H9 (cell line): ENCODE data around the gene BAMBI. TPM values are rescaled to one million over a fixed set of nuclear protein-coding genes. Genes with fewer than 3 reads are reported as not detected.

Experiments
- DNase-seq: peaks from one replicate; pipeline ENCODE4 v3.0.0-alpha.2; 2017
- H2AFZ ChIP-seq: one replicate; pipeline ENCODE4 v1.6.1; 2013; ENCODE audit warnings: mild to moderate bottlenecking, low read length, control low read depth, moderate library complexity
- H2AK5ac ChIP-seq: 2 replicates; pipeline ENCODE4 v1.6.1; 2013; ENCODE audit warnings: low read length, control low read depth, mixed read lengths; ENCODE audit not compliant: insufficient read length
- H2BK120ac ChIP-seq: one replicate; pipeline ENCODE4 v1.6.1; 2013; ENCODE audit warnings: low read depth, mild to moderate bottlenecking, low read length, control low read depth, inconsistent platforms; ENCODE audit not compliant: poor library complexity, severe bottlenecking
- H2BK12ac ChIP-seq: 2 replicates; pipeline ENCODE4 v1.6.1; 2013; ENCODE audit warnings: low read length, control low read depth, mixed read lengths, low read depth; ENCODE audit not compliant: insufficient read length
- H2BK15ac ChIP-seq: 2 replicates; pipeline ENCODE4 v1.6.1; 2013; ENCODE audit warnings: low read depth, low read length, control low read depth
- H2BK20ac ChIP-seq: one replicate; pipeline ENCODE4 v1.6.1; 2013; ENCODE audit warnings: low read depth, mild to moderate bottlenecking, low read length, control low read depth, inconsistent platforms; ENCODE audit not compliant: poor library complexity, severe bottlenecking
- H2BK5ac ChIP-seq: 2 replicates; pipeline ENCODE4 v1.6.1; 2013; ENCODE audit warnings: low read length, control low read depth, mixed read lengths; ENCODE audit not compliant: insufficient read length
- H3K14ac ChIP-seq: 2 replicates; pipeline ENCODE4 v1.6.1; 2013; ENCODE audit warnings: low read length, control low read depth; ENCODE audit not compliant: insufficient read depth
- H3K18ac ChIP-seq: 2 replicates; pipeline ENCODE4 v1.6.1; 2013; ENCODE audit warnings: low read depth, mild to moderate bottlenecking, mixed read lengths, low read length, control low read depth; ENCODE audit not compliant: insufficient read length
- H3K23ac ChIP-seq: 2 replicates; pipeline ENCODE4 v1.6.1; 2013; ENCODE audit warnings: low read length, control low read depth, mixed read lengths, low read depth; ENCODE audit not compliant: insufficient read length
- H3K23me2 ChIP-seq: 2 replicates; pipeline ENCODE4 v1.6.1; 2013; ENCODE audit warnings: low read depth, mild to moderate bottlenecking, mixed read lengths, low read length, control low read depth; ENCODE audit not compliant: insufficient read length, poor library complexity, severe bottlenecking
- H3K27ac ChIP-seq: 2 replicates; pipeline ENCODE4 v1.5.1; 2013; ENCODE audit warnings: low read length, control low read depth, mixed read lengths, low read depth; ENCODE audit not compliant: insufficient read length
- H3K27me3 ChIP-seq: 2 replicates; pipeline ENCODE4 v1.6.1; 2013; ENCODE audit warnings: low read length, control low read depth, inconsistent platforms; ENCODE audit not compliant: insufficient read depth
- H3K4ac ChIP-seq: 2 replicates; pipeline ENCODE4 v1.6.1; 2013; ENCODE audit warnings: low read depth, mild to moderate bottlenecking, control low read depth, inconsistent platforms, low read length, moderate library complexity
- H3K4me1 ChIP-seq: 2 replicates; pipeline ENCODE4 v1.6.1; 2013; ENCODE audit warnings: low read length, control low read depth, inconsistent platforms; ENCODE audit not compliant: insufficient read depth
- H3K4me2 ChIP-seq: 2 replicates; pipeline ENCODE4 v1.6.1; 2013; ENCODE audit warnings: low read length, control low read depth, mixed read lengths; ENCODE audit not compliant: insufficient read length, insufficient read depth
- H3K56ac ChIP-seq: 2 replicates; pipeline ENCODE4 v1.6.1; 2013; ENCODE audit warnings: low read depth, mild to moderate bottlenecking, mixed read lengths, low read length, control low read depth; ENCODE audit not compliant: insufficient read length
- H3K79me1 ChIP-seq: 2 replicates; pipeline ENCODE4 v1.6.1; 2013; ENCODE audit warnings: low read depth, mild to moderate bottlenecking, moderate library complexity, low read length, control low read depth, inconsistent platforms; ENCODE audit not compliant: insufficient read depth, poor library complexity, severe bottlenecking
- H3K79me2 ChIP-seq: 2 replicates; pipeline ENCODE4 v1.6.1; 2013; ENCODE audit warnings: low read length, control low read depth, inconsistent platforms; ENCODE audit not compliant: insufficient read depth
- H3K9ac ChIP-seq: 2 replicates; pipeline ENCODE4 v1.6.1; 2013; ENCODE audit warnings: low read length, control low read depth, mixed read lengths; ENCODE audit not compliant: insufficient read length; ENCODE audit errors: extremely low read depth
- H3K9me3 ChIP-seq: one replicate; pipeline ENCODE4 v1.6.1; 2013; ENCODE audit warnings: low read depth, low read length, inconsistent platforms; ENCODE audit not compliant: control insufficient read depth
- H3T11ph ChIP-seq: one replicate; pipeline ENCODE4 v1.6.1; 2013; ENCODE audit warnings: mild to moderate bottlenecking, low read length, control low read depth, inconsistent platforms
- H4K20me1 ChIP-seq: one replicate; pipeline ENCODE4 v1.6.1; 2013; ENCODE audit not compliant: control insufficient read depth, insufficient read length, insufficient read depth
- H4K5ac ChIP-seq: 2 replicates; pipeline ENCODE4 v1.6.1; 2013; ENCODE audit warnings: low read depth, mild to moderate bottlenecking, mixed read lengths, low read length, control low read depth; ENCODE audit not compliant: insufficient read length
- H4K8ac ChIP-seq: replicated peaks from 2 replicates; pipeline ENCODE4 v1.6.1; 2013; ENCODE audit warnings: low read length, control low read depth, mixed read lengths, low read depth; ENCODE audit not compliant: insufficient read length
- H4K91ac ChIP-seq: 2 replicates; pipeline ENCODE4 v1.6.1; 2013; ENCODE audit warnings: low read depth, mild to moderate bottlenecking, moderate library complexity, mixed read lengths, low read length, control low read depth; ENCODE audit not compliant: insufficient read length
- H3K27ac Mint-ChIP-seq, 3 experiments: 2 replicates in 2 of 3; 3 replicates in 1 of 3; pipeline ENCODE4 v1.8.0; 2020 to 2021; ENCODE audit warnings: mixed read lengths in 3 of 3, mild to moderate bottlenecking in 1 of 3, moderate library complexity in 1 of 3
- H3K27me3 Mint-ChIP-seq: 2 replicates; pipeline ENCODE4 v1.8.0; 2021; ENCODE audit warnings: low read depth, mild to moderate bottlenecking, moderate library complexity, mixed read lengths
- H3K36me3 Mint-ChIP-seq, 3 experiments: 2 replicates in 2 of 3; 3 replicates in 1 of 3; pipeline ENCODE4 v1.8.0; 2020 to 2021; ENCODE audit warnings: low read depth in 3 of 3, mixed read lengths in 3 of 3; ENCODE audit not compliant: insufficient read depth in 1 of 3
- H3K4me1 Mint-ChIP-seq, 2 experiments: 2 replicates each; pipeline ENCODE4 v1.8.0; 2020; ENCODE audit warnings: mixed read lengths in 2 of 2
- H3K4me3 Mint-ChIP-seq, 2 experiments: 2 replicates in 1 of 2; 3 replicates in 1 of 2; pipeline ENCODE4 v1.8.0; 2020 to 2021; ENCODE audit warnings: mild to moderate bottlenecking in 2 of 2, mixed read lengths in 2 of 2, moderate library complexity in 1 of 2
- H3K9me3 Mint-ChIP-seq, 2 experiments: 2 replicates in 1 of 2; 3 replicates in 1 of 2; pipeline ENCODE4 v1.8.0; 2020; ENCODE audit warnings: mild to moderate bottlenecking in 2 of 2, mixed read lengths in 2 of 2, moderate library complexity in 1 of 2
- WGBS: extraction: QIAGEN DNeasy Blood & Tissue Kit; methylation state at CpG from one replicate; pipeline ENCODE4 v1.1.7; 2013; ENCODE audit warnings: missing lambda C conversion rate, low lambda C conversion rate, mixed read lengths; ENCODE audit not compliant: insufficient read length; ENCODE audit errors: extremely low coverage; 5-methylcytosine and 5-hydroxymethylcytosine counted together
- total RNA-seq: library from RNA; stranded (reverse); gene quantifications from 2 replicates; pipeline ENCODE4 v1.2.1, GENCODE V29; 2021
- TF ChIP-seq, protein P1 (sequence below): fragments of 200-600 bp; sonication (generic); conservative IDR thresholded peaks from 3 replicates; pipeline ENCODE4 v1.8.0; 2021; ENCODE audit warnings: antibody characterized with exemption, mild to moderate bottlenecking

The BAMBI gene
- total RNA-seq, 1 experiment from 2014 or later = 16.8 TPM

DNA sequence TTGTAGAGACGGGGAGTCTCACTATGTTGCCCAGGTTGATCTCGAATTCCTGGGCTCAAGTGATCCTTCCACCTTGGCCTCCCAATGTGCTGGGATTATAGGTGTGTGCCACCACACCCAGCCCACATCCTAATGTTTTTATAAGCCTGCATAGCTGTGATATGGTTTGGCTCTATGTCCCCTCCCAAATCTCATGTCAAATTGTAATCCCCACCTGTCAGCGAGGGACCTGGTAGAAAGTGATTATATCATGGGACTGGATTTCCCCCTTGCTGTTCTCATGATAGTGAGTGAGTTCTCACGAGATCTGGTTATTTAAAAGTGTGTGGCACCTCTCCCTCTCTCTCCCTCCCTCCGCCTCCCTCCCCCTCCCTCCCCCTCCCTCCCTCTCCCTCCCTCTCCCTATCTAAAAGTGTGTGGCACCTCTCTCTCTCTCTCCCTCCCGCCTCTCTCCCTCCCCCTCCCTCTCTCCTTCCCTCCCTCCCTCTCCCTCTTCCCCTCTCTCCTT, 13.9 kb downstream of the BAMBI start:
- Histone ChIP-seq H3K79me1 (no peaks in the 10 kb centered on the region), H3K4me1 (peaks cover 2% of the 10 kb centered on the region; the same call in 1 of the 2 replicates), H3K4ac (no peak overlapping the region), H2BK5ac (no peak overlapping the region), H2BK15ac (no peak overlapping the region), H3K79me2 (no peaks in the 10 kb centered on the region), H4K8ac (no peak overlapping the region), H2AK5ac (no peak overlapping the region), H2BK120ac (no peak overlapping the region), H4K20me1 (no peaks in the 10 kb centered on the region), H3K9me3 (no peaks in the 10 kb centered on the region), H3K56ac (no peak overlapping the region), H3K23me2 (no peaks in the 10 kb centered on the region), H2BK12ac (no peak overlapping the region), H2AFZ (no peak overlapping the region), H3K27me3 (no peaks in the 10 kb centered on the region), H3T11ph (no peak overlapping the region), H3K9ac (no peak overlapping the region), H3K27ac (no peak overlapping the region), H2BK20ac (no peak overlapping the region), H4K5ac (no peak overlapping the region), H3K23ac (no peak overlapping the region), H4K91ac (no peak overlapping the region), H3K4me2 (no peak overlapping the region), H3K14ac (no peak overlapping the region), H3K18ac (no peak overlapping the region)
- no peaks in the 10 kb centered on the region for H3K36me3 Mint-ChIP-seq
- no peak overlapping the region for H3K4me3 Mint-ChIP-seq
- H3K4me1 Mint-ChIP-seq = peaks cover 33% of the 10 kb centered on the region in 2 experiments
- no peaks in the 10 kb centered on the region for H3K27me3 Mint-ChIP-seq
- no peak for DNase-seq
- H3K27ac Mint-ChIP-seq = no peak overlapping the region; a peak in 1 of 7 replicates
- no peaks in the 10 kb centered on the region for H3K9me3 Mint-ChIP-seq
- no CpG with 5 or more reads among the region's 6 CpGs for WGBS
- TF ChIP-seq, protein P1, sequence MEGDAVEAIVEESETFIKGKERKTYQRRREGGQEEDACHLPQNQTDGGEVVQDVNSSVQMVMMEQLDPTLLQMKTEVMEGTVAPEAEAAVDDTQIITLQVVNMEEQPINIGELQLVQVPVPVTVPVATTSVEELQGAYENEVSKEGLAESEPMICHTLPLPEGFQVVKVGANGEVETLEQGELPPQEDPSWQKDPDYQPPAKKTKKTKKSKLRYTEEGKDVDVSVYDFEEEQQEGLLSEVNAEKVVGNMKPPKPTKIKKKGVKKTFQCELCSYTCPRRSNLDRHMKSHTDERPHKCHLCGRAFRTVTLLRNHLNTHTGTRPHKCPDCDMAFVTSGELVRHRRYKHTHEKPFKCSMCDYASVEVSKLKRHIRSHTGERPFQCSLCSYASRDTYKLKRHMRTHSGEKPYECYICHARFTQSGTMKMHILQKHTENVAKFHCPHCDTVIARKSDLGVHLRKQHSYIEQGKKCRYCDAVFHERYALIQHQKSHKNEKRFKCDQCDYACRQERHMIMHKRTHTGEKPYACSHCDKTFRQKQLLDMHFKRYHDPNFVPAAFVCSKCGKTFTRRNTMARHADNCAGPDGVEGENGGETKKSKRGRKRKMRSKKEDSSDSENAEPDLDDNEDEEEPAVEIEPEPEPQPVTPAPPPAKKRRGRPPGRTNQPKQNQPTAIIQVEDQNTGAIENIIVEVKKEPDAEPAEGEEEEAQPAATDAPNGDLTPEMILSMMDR = no peak
